ENCODE data around the gene LDLRAD3. TPM values are rescaled to one million over a fixed set of nuclear protein-coding genes. Genes with fewer than 3 reads are reported as not detected.

LDLRAD3 gene
- polyA plus RNA-seq, 1 experiment = 7.8 TPM

DNA sequence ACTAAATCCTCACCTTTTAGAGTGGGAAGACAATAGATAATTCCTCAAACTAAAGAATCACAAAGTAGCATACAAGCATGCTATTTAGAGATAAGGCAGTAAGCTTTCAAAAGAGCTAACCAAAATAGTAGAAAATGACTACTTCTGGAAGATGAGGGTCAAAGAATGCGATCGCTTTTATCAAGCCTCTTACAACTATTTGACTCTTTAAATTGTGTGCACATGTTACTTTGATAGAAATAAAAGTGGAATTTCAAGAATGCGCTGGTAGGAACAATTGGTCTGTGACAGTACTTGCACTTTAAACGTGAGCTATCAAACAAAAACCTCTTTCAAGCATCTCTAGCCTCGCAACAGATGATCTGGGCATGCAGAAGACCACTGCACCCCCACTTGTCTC, 248.1 kb downstream of the LDLRAD3 start:
- no peak for TF ChIP-seq CTCF (IDR thresholded peaks at IDR 0.05; ENCODE audit: low read depth, low read length)
- Histone ChIP-seq H3K27me3 (ENCODE audit: control insufficient read depth, insufficient read depth, low read length) (no peaks in the 10 kb centered on the region), H3K4me3 (ENCODE audit: low read depth, low read length) (no peak overlapping the region), H3K27ac (ENCODE audit: low read depth, low read length) (no peak overlapping the region), H3K9me3 (ENCODE audit: control insufficient read depth, insufficient read depth, low read length) (no peaks in the 10 kb centered on the region)
- ChIA-PET CTCF (interaction anchor here (1.4 kb wide), 1 partner anchor 370 kb away, joined by 4 read pairs; no protein-coding TSS in a partner anchor), POLR2A (no interaction called here)
- DNase-seq (ENCODE audit: low read depth, low spot score) = no peak

DNA sequence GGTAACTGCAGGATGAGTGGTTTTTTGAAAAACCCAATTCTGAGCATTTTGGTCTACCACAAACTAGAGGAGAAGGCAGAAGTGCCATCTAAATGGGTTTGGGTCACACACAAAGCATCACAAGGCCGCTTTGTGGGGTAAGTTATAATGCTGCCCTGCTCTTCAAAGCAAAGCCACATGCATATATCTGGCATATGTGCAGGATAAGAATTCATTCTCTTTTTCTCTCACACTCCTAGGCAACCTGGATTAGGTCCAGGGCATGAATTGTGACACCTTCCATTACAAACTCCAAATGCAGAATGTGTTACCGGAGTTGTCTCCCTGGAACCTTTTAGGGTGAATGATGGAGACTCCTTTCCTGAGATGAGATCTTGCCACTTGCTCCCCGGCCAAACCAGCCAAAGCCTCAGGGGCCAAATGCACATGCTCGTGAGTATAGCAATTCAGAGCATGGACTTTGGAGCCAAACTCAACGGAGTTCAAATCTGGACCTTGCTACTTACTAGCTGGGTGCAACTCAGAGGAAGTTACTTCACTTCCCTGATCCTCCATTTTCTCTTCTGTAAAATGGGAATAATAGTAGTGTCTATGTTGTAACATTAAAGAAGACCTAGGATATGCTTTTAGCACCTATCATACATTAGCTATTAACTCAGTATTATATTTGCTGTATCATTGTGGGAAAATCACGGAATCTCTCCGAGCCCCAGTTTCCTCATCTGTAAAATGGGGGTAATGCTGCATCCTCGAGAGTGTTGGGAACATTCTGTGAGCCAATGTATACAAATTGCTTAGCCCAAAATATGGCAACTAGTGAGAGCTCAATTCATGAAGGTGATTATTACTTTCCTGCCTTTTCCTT, 248.8 kb downstream of the LDLRAD3 start:
- TF ChIP-seq CTCF (IDR thresholded peaks at IDR 0.05; ENCODE audit: low read depth, low read length) = no peak
- ChIA-PET CTCF (interaction anchor here (0.7 to 1.4 kb wide), 2 partner anchors 61 to 371 kb away, joined by 3 to 4 read pairs; no protein-coding TSS in a partner anchor), POLR2A (interaction anchor here (0.6 kb wide), 1 partner anchor 17 kb away, joined by 9 read pairs; no protein-coding TSS in a partner anchor)
- Histone ChIP-seq H3K9me3 (ENCODE audit: control insufficient read depth, insufficient read depth, low read length) (no peaks in the 10 kb centered on the region), H3K27me3 (ENCODE audit: control insufficient read depth, insufficient read depth, low read length) (no peaks in the 10 kb centered on the region), H3K4me3 (ENCODE audit: low read depth, low read length) (no peak overlapping the region), H3K27ac (ENCODE audit: low read depth, low read length) (no peak overlapping the region)
- DNase-seq (ENCODE audit: low read depth, low spot score) = no peak

DNA sequence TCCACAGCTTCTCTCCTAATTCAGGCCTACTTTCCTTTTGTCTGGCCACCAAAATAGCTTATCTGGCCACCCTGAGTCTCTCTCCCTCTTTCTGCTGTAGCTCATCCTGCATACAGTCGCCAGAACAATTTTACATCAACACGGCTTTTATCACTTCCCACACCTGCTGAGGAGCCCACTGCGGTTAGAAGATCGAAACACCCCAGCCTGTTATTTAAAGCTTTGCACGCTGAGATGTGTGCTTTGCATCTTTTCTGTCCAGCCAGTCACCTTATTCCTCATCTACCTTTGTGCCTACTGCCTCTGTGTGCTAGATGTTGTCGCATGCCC, 249.4 kb downstream of the LDLRAD3 start:
- no peak overlapping the region for H3K4me3 ChIP-seq (ENCODE audit: low read depth, low read length)
- no peaks in the 10 kb centered on the region for H3K27me3 ChIP-seq (ENCODE audit: control insufficient read depth, insufficient read depth, low read length)
- no peak for DNase-seq (ENCODE audit: low read depth, low spot score)
- no peaks in the 10 kb centered on the region for H3K9me3 ChIP-seq (ENCODE audit: control insufficient read depth, insufficient read depth, low read length)
- TF ChIP-seq CTCF (IDR thresholded peaks at IDR 0.05; ENCODE audit: low read depth, low read length) = no peak
- no peak overlapping the region for H3K27ac ChIP-seq (ENCODE audit: low read depth, low read length)
- POLR2A ChIA-PET = interaction anchor here (0.6 kb wide), 1 partner anchor 16 kb away, joined by 9 read pairs; no protein-coding TSS in a partner anchor
- CTCF ChIA-PET = interaction anchor here (0.7 kb wide), 1 partner anchor 62 kb away, joined by 3 read pairs; no protein-coding TSS in a partner anchor

DNA sequence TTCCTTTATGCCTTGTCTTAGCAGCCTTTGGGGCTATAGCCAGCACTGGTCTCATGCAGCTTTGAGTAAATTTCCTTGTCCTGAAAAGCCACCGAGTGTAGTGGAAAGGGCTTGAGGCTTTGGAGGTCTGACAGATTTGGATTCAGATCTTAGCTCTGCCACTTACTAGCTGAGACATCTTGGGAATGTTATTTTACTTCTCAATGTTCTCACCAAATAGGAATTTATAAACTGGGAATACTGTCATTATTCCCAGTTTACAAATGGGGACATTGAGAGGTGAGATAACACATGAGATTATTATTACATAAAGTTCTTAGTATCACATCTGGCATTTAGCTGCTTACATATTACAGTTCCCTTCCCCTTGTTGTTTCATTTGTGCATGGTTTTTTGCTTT, 249.9 kb downstream of the LDLRAD3 start:
- POLR2A ChIA-PET = no interaction called here
- H3K27ac ChIP-seq (ENCODE audit: low read depth, low read length) = no peak overlapping the region
- TF ChIP-seq CTCF (IDR thresholded peaks at IDR 0.05; ENCODE audit: low read depth, low read length) = no peak

More for the DNA sequence above, 249.9 kb downstream of the LDLRAD3 start:
- Histone ChIP-seq H3K9me3 (ENCODE audit: control insufficient read depth, insufficient read depth, low read length) (no peaks in the 10 kb centered on the region), H3K27me3 (ENCODE audit: control insufficient read depth, insufficient read depth, low read length) (no peaks in the 10 kb centered on the region), H3K4me3 (ENCODE audit: low read depth, low read length) (no peak overlapping the region)
- CTCF ChIA-PET = interaction anchor here (0.7 kb wide), 1 partner anchor 62 kb away, joined by 3 read pairs; no protein-coding TSS in a partner anchor
- DNase-seq (ENCODE audit: low read depth, low spot score) = no peak
